HCT116 (cell line): Measurements from ENCODE around the gene GALNT18. TPM values are rescaled to one million over a fixed set of nuclear protein-coding genes. Genes with fewer than 3 reads are reported as not detected.

Experiments
- ATAC-seq: fragments of 200-7000 bp; cut with Tn5 transposase; 2 replicates; pipeline ENCODE4 v1.9.1; 2020; ENCODE audit warnings: mild to moderate bottlenecking, moderate library complexity
- BruUV-seq: library from RNA; stranded (reverse); fragments of 400-500 nt; replicated peaks from 2 replicates; lab custom pipeline; 2021; lab: Mats Ljungman, UMichigan
- CTCF ChIA-PET: fragments of 300-600 bp; sonication (Branson Sonifier 250); formaldehyde crosslinking; loops from one replicate; lab custom pipeline; 2021; ENCODE audit warnings: antibody characterized with exemption; lab: Charles Lee
- POLR2A ChIA-PET: fragments of 300-600, 350-600 bp; sonication (Branson Sonifier 250); formaldehyde crosslinking; loops from one replicate; lab custom pipeline; 2021; ENCODE audit warnings: antibody characterized with exemption; lab: Charles Lee
- RAD21 ChIA-PET, 2 experiments: fragments of 300-600 bp; sonication (Branson Sonifier 250); formaldehyde crosslinking; loops; one replicate each; lab custom pipeline; 2023; ENCODE audit warnings: low total read pairs in 2 of 2; ENCODE audit not compliant: uncharacterized antibody in 2 of 2, unreplicated experiment in 2 of 2, low non-redundant PET in 1 of 2; lab: Charles Lee
- DNase-seq: peaks from one replicate; pipeline ENCODE4 v3.0.0-alpha.2; 2010; ENCODE audit warnings: low read depth, low spot score
- H2AFZ ChIP-seq: fragments of 200-600 bp; shearing (Covaris generic), sonication (generic); 2 replicates; pipeline ENCODE4 v1.6.1; 2017; ENCODE audit warnings: low read depth, mixed run types, mixed read lengths, antibody characterized with exemption, low read length; ENCODE audit not compliant: poor library complexity, severe bottlenecking
- H3K27ac ChIP-seq: 2 replicates; pipeline ENCODE4 v1.5.1; 2012; ENCODE audit warnings: low read depth, low read length
- H3K27me3 ChIP-seq: fragments of 200-600 bp; sonication (generic); 2 replicates; pipeline ENCODE4 v1.6.1; 2016; ENCODE audit warnings: mixed run types, low read length, mixed read lengths; ENCODE audit not compliant: insufficient read depth
- H3K36me3 ChIP-seq, 2 experiments: fragments of 200-500 bp in 1 of 2; fragments of 200-600 bp in 1 of 2; sonication (Bioruptor generic) in 1 of 2; sonication (generic) in 1 of 2; 2 replicates each; pipeline versions ENCODE4 v1.5.1 to v1.6.1; 2014 to 2016; ENCODE audit warnings: low read length in 2 of 2, inconsistent platforms in 1 of 2, mixed read lengths in 1 of 2, mixed run types in 1 of 2; ENCODE audit not compliant: insufficient read depth in 2 of 2, control insufficient read depth in 1 of 2
- H3K4me1 ChIP-seq, 2 experiments: fragments of 200-600 bp in 1 of 2; sonication (generic) in 1 of 2; 2 replicates each; pipeline versions ENCODE4 v1.5.1 to v1.6.1; 2012 to 2017; ENCODE audit warnings: low read length in 2 of 2, inconsistent platforms in 1 of 2, mild to moderate bottlenecking in 1 of 2, mixed read lengths in 1 of 2, mixed run types in 1 of 2, moderate library complexity in 1 of 2; ENCODE audit not compliant: insufficient read depth in 2 of 2, control insufficient read depth in 1 of 2
- H3K4me2 ChIP-seq: fragments of 200-600 bp; sonication (generic); 2 replicates; pipeline ENCODE4 v1.6.1; 2017; ENCODE audit warnings: mixed run types, low read length, mixed read lengths
- H3K4me3 ChIP-seq, 2 experiments: fragments of 200-600 bp in 1 of 2; sonication (generic) in 1 of 2; replicated peaks in 1 of 2; 2 replicates each; pipeline ENCODE4 v1.5.1; 2011 to 2016; ENCODE audit warnings: low read length in 2 of 2, control low read depth in 1 of 2, low read depth in 1 of 2, mild to moderate bottlenecking in 1 of 2, mixed read lengths in 1 of 2, mixed run types in 1 of 2
- H3K79me2 ChIP-seq: fragments of 200-600 bp; sonication (generic); 2 replicates; pipeline ENCODE4 v1.6.1; 2017; ENCODE audit warnings: mild to moderate bottlenecking, mixed run types, low read length, moderate library complexity, mixed read lengths; ENCODE audit not compliant: insufficient read depth
- H3K9ac ChIP-seq: fragments of 200-600 bp; sonication (generic); 2 replicates; pipeline ENCODE4 v1.6.1; 2016; ENCODE audit warnings: low read length, mixed read lengths
- H3K9me2 ChIP-seq: fragments of 200-600 bp; sonication (generic), shearing (Covaris generic); 2 replicates; pipeline ENCODE4 v1.6.1; 2017; ENCODE audit warnings: mixed run types, mild to moderate bottlenecking, moderate library complexity; ENCODE audit not compliant: insufficient read depth
- H3K9me3 ChIP-seq, 2 experiments: fragments of 200-500 bp in 1 of 2; fragments of 200-600 bp in 1 of 2; sonication (Bioruptor generic) in 1 of 2; sonication (generic) in 1 of 2; 2 replicates each; pipeline ENCODE4 v1.6.1; 2014 to 2017; ENCODE audit warnings: low read length in 2 of 2, mixed read lengths in 2 of 2, inconsistent platforms in 1 of 2, low read depth in 1 of 2, mild to moderate bottlenecking in 1 of 2, mixed run types in 1 of 2, moderate library complexity in 1 of 2; ENCODE audit not compliant: control insufficient read depth in 1 of 2, insufficient read depth in 1 of 2
- H4K20me1 ChIP-seq: fragments of 200-600 bp; sonication (generic), shearing (Covaris generic); 2 replicates; pipeline ENCODE4 v1.6.1; 2017; ENCODE audit warnings: mixed run types, mild to moderate bottlenecking, moderate library complexity; ENCODE audit not compliant: insufficient read depth
- CBX3 ChIP-seq: IDR thresholded peaks from 2 replicates; pipeline ENCODE4 v1.6.1; 2012; ENCODE audit warnings: low read depth
- FOSL1 ChIP-seq: IDR thresholded peaks from 2 replicates; pipeline ENCODE4 v1.6.1; 2012; ENCODE audit warnings: low read depth
- MAX ChIP-seq: IDR thresholded peaks from 2 replicates; pipeline ENCODE4 v1.6.1; 2012
- REST ChIP-seq: IDR thresholded peaks from 2 replicates; pipeline ENCODE4 v1.6.1; 2012; ENCODE audit warnings: low read depth
- SP1 ChIP-seq: IDR thresholded peaks from 2 replicates; pipeline ENCODE4 v1.6.1; 2012; ENCODE audit warnings: low read depth
- intact Hi-C: fragments of 100-400 bp; cut with micrococcal nuclease; formaldehyde crosslinking; loops from 2 replicates; pipeline ENCODE4 v1.10.0; 2022
- total RNA-seq: library from RNA; stranded (reverse); gene quantifications from one replicate; pipeline ENCODE4 v1.2.1, GENCODE V29; 2021; ENCODE audit not compliant: unreplicated experiment
- TF ChIP-seq, protein P1 (sequence below): IDR thresholded peaks from 2 replicates; pipeline ENCODE4 v1.6.1; 2011; ENCODE audit warnings: mild to moderate bottlenecking, low read length, moderate library complexity; ENCODE audit not compliant: insufficient replicate concordance; ENCODE audit errors: extremely low read depth

The GALNT18 gene
- total RNA-seq, 1 experiment from 2014 or later, result 19.9 TPM

- TF ChIP-seq REST (no peak), FOSL1 (no peak), SP1 (no peak), MAX (no peak), CBX3 (no peak)
- TF ChIP-seq, protein P1, sequence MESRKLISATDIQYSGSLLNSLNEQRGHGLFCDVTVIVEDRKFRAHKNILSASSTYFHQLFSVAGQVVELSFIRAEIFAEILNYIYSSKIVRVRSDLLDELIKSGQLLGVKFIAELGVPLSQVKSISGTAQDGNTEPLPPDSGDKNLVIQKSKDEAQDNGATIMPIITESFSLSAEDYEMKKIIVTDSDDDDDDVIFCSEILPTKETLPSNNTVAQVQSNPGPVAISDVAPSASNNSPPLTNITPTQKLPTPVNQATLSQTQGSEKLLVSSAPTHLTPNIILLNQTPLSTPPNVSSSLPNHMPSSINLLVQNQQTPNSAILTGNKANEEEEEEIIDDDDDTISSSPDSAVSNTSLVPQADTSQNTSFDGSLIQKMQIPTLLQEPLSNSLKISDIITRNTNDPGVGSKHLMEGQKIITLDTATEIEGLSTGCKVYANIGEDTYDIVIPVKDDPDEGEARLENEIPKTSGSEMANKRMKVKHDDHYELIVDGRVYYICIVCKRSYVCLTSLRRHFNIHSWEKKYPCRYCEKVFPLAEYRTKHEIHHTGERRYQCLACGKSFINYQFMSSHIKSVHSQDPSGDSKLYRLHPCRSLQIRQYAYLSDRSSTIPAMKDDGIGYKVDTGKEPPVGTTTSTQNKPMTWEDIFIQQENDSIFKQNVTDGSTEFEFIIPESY, result no peak
Measured at GRCh38 chr11:11505692-11506091, 116.1 kb downstream of the GALNT18 start (continued).

DNA sequence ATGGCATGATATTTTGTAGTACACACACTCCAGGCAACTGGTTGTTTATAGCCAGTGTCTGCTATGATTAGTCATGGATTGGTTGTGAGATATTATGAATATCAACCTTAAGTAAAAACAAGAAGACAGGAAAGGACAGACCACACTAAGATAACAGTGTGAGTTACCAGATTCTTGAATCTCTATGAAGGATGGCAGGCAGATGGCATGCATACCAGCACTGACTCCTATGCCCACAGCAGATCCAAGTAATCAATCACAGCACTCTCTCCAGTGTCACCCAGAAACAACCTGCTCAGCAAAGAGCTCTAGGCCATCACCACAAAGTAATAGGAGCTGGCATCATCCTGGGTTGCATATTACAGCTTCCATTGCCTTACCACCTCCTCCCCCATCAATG is 116.6 kb downstream of the GALNT18 start:
- Histone ChIP-seq H3K27ac (no peak overlapping the region), H3K9ac (no peak overlapping the region), H3K79me2 (peaks cover 4% of the 10 kb centered on the region; the same call in 1 of the 2 replicates), H3K27me3 (no peaks in the 10 kb centered on the region), H3K9me3 (no peaks in the 10 kb centered on the region), H3K9me2 (no peaks in the 10 kb centered on the region), H3K4me1 (no peaks in the 10 kb centered on the region), H3K36me3 (no peaks in the 10 kb centered on the region), H3K4me3 (no peak overlapping the region), H2AFZ (no peak overlapping the region), H4K20me1 (peaks cover 3% of the 10 kb centered on the region; the same call in 1 of the 2 replicates), H3K4me2 (no peak overlapping the region)
- ATAC-seq (no peak), DNase-seq (no peak)
- no peak for TF ChIP-seq CBX3
- POLR2A ChIA-PET, result no interaction called here
- intact Hi-C loops, result no loop called here
- RAD21 ChIA-PET, result no interaction called here
- BruUV-seq, result no TSS peak
- CTCF ChIA-PET, result no interaction called here
